ENCODE measurements around the gene SULF2. TPM values are rescaled to one million over a fixed set of nuclear protein-coding genes. Genes with fewer than 3 reads are reported as not detected.

Gene SULF2
- total RNA-seq, 2 experiments from 2014 or later: 0.47 to 0.50 TPM

GRCh38 chr20:47669489-47669888, 115.8 kb downstream of the SULF2 start:
- POLR2A ChIA-PET: interaction anchor here (0.6 to 0.8 kb wide), 2 partner anchors 10 to 462 kb away, joined by 3 to 4 read pairs; no protein-coding TSS in a partner anchor
- TF ChIP-seq CTCF (IDR thresholded peaks at IDR 0.05): no peak
- DNase-seq (no peak), ATAC-seq (no peak)
- no peaks in the 10 kb centered on the region for H3K27me3 Mint-ChIP-seq
- no peak overlapping the region for H3K4me3 Mint-ChIP-seq
- H3K9me3 Mint-ChIP-seq: no peaks in the 10 kb centered on the region
- H3K27ac Mint-ChIP-seq: no peak overlapping the region
- H3K36me3 Mint-ChIP-seq (ENCODE audit: low read depth): no peaks in the 10 kb centered on the region
- intact Hi-C loops (cut with micrococcal nuclease): no loop called here
- CTCF ChIA-PET: no interaction called here
- H3K4me1 Mint-ChIP-seq (ENCODE audit: low read depth): no peaks in the 10 kb centered on the region

- no peaks in the 10 kb centered on the region for H3K36me3 Mint-ChIP-seq (ENCODE audit: low read depth)
- TF ChIP-seq CTCF (IDR thresholded peaks at IDR 0.05): no peak
- ChIA-PET POLR2A (no interaction called here), CTCF (no interaction called here)
- intact Hi-C loops (cut with micrococcal nuclease): no loop called here
- H3K27ac Mint-ChIP-seq: no peak overlapping the region
- no peak for ATAC-seq
- H3K27me3 Mint-ChIP-seq: no peaks in the 10 kb centered on the region
- H3K4me1 Mint-ChIP-seq (ENCODE audit: low read depth): no peaks in the 10 kb centered on the region
- no peaks in the 10 kb centered on the region for H3K9me3 Mint-ChIP-seq
- H3K4me3 Mint-ChIP-seq: no peak overlapping the region
- no peak for DNase-seq
Observed at GRCh38 chr20:47669152-47669425, 116.2 kb downstream of the SULF2 start.

- ChIA-PET POLR2A (interaction anchor here (0.6 to 0.7 kb wide), 2 partner anchors 18 to 831 kb away, joined by 3 to 4 read pairs; no protein-coding TSS in a partner anchor), CTCF (interaction anchor here (0.6 to 1.8 kb wide), 2 partner anchors 9 to 396 kb away, joined by 3 to 4 read pairs; no protein-coding TSS in a partner anchor)
- H3K27me3 Mint-ChIP-seq: no peaks in the 10 kb centered on the region
- no peaks in the 10 kb centered on the region for H3K36me3 Mint-ChIP-seq (ENCODE audit: low read depth)
- H3K4me3 Mint-ChIP-seq: no peak overlapping the region
- no peaks in the 10 kb centered on the region for H3K9me3 Mint-ChIP-seq
- no peak for TF ChIP-seq CTCF (IDR thresholded peaks at IDR 0.05)
- no peak for DNase-seq
- no peak for ATAC-seq
- H3K4me1 Mint-ChIP-seq (ENCODE audit: low read depth): peaks cover 5% of the 10 kb centered on the region
- no peak overlapping the region for H3K27ac Mint-ChIP-seq
- intact Hi-C loops (cut with micrococcal nuclease): no loop called here
Observed at GRCh38 chr20:47668313-47669151, 116.7 kb downstream of the SULF2 start.

- ATAC-seq (no peak), DNase-seq (no peak)
- Mint-ChIP-seq H3K27ac (no peak overlapping the region), H3K36me3 (ENCODE audit: low read depth) (no peaks in the 10 kb centered on the region), H3K27me3 (no peaks in the 10 kb centered on the region), H3K4me3 (no peak overlapping the region), H3K9me3 (no peaks in the 10 kb centered on the region), H3K4me1 (ENCODE audit: low read depth) (peaks cover 5% of the 10 kb centered on the region)
- ChIA-PET CTCF (interaction anchor here (0.6 to 1.8 kb wide), 2 partner anchors 10 to 395 kb away, joined by 3 to 4 read pairs; no protein-coding TSS in a partner anchor), POLR2A (interaction anchor here (0.6 to 0.7 kb wide), 2 partner anchors 17 to 830 kb away, joined by 3 to 4 read pairs; no protein-coding TSS in a partner anchor)
- intact Hi-C loops (cut with micrococcal nuclease): no loop called here
- TF ChIP-seq CTCF (IDR thresholded peaks at IDR 0.05): no peak
Observed at GRCh38 chr20:47667531-47668312, 117.6 kb downstream of the SULF2 start.

- no peaks in the 10 kb centered on the region for H3K27me3 Mint-ChIP-seq
- no peak for TF ChIP-seq CTCF (IDR thresholded peaks at IDR 0.05)
- no peaks in the 10 kb centered on the region for H3K36me3 Mint-ChIP-seq (ENCODE audit: low read depth)
- ATAC-seq (no peak), DNase-seq (no peak)
- ChIA-PET CTCF (interaction anchor here (1.1 to 1.9 kb wide), 3 partner anchors 10 to 394 kb away, joined by 3 to 5 read pairs (median 4); no protein-coding TSS in a partner anchor), POLR2A (no interaction called here)
- H3K4me3 Mint-ChIP-seq: no peak overlapping the region
- intact Hi-C loops (cut with micrococcal nuclease): no loop called here
- no peaks in the 10 kb centered on the region for H3K9me3 Mint-ChIP-seq
- H3K4me1 Mint-ChIP-seq (ENCODE audit: low read depth): peaks cover 5% of the 10 kb centered on the region
- H3K27ac Mint-ChIP-seq: no peak overlapping the region
Observed at GRCh38 chr20:47667086-47667485, 118.2 kb downstream of the SULF2 start.
